Fibroblast of lung (primary cell): ENCODE data around the gene HOXD9. TPM values are rescaled to one million over a fixed set of nuclear protein-coding genes. Genes with fewer than 3 reads are reported as not detected.

Experiments
- DNase-seq, 2 donors: peaks; one replicate each; pipeline versions ENCODE4 v3.0.0 to v3.0.0-alpha.2; 2010; ENCODE audit warnings: low read depth in 2 of 2
- H2AFZ ChIP-seq: 2 replicates; pipeline ENCODE4 v1.5.1; 2012; ENCODE audit warnings: low read length, control low read depth, inconsistent platforms
- H3K27ac ChIP-seq: 2 replicates; pipeline ENCODE4 v1.5.1; 2011; ENCODE audit warnings: low read length, control low read depth; ENCODE audit not compliant: insufficient read depth
- H3K27me3 ChIP-seq: 2 replicates; pipeline ENCODE4 v1.5.1; 2011; ENCODE audit warnings: mild to moderate bottlenecking, low read length; ENCODE audit not compliant: control insufficient read depth, insufficient read depth
- H3K36me3 ChIP-seq: 2 replicates; pipeline ENCODE4 v1.5.1; 2011; ENCODE audit warnings: low read length; ENCODE audit not compliant: control insufficient read depth, insufficient read depth
- H3K4me1 ChIP-seq: 2 replicates; pipeline ENCODE4 v1.5.1; 2011; ENCODE audit warnings: low read length; ENCODE audit not compliant: control insufficient read depth, insufficient read depth; ENCODE audit errors: extremely low read depth
- H3K4me2 ChIP-seq: 2 replicates; pipeline ENCODE4 v1.5.1; 2011; ENCODE audit warnings: low read length, control low read depth; ENCODE audit not compliant: insufficient read depth; ENCODE audit errors: extremely low read depth
- H3K4me3 ChIP-seq, 4 experiments: fragments of 200-600 bp in 1 of 4; sonication (generic) in 1 of 4; replicated peaks in 1 of 4; 2 replicates each; pipeline ENCODE4 v1.5.1; 2011 to 2016; ENCODE audit warnings: low read length in 4 of 4, low read depth in 3 of 4, mild to moderate bottlenecking in 3 of 4, control low read depth in 2 of 4, inconsistent platforms in 1 of 4, mixed read lengths in 1 of 4; ENCODE audit not compliant: insufficient read depth in 1 of 4; ENCODE audit errors: control extremely low read depth in 1 of 4
- H3K79me2 ChIP-seq: 2 replicates; pipeline ENCODE4 v1.5.1; 2012; ENCODE audit warnings: mild to moderate bottlenecking, low read length, inconsistent platforms; ENCODE audit not compliant: control insufficient read depth, insufficient read depth
- H3K9ac ChIP-seq: 2 replicates; pipeline ENCODE4 v1.5.1; 2011; ENCODE audit warnings: mild to moderate bottlenecking, low read length, control low read depth; ENCODE audit not compliant: insufficient read depth
- H3K9me3 ChIP-seq: 2 replicates; pipeline ENCODE4 v1.5.1; 2012; ENCODE audit warnings: low read depth, low read length; ENCODE audit not compliant: control insufficient read depth, insufficient read depth
- H4K20me1 ChIP-seq: 2 replicates; pipeline ENCODE4 v1.5.1; 2011; ENCODE audit warnings: low read length; ENCODE audit not compliant: control insufficient read depth, insufficient read depth; ENCODE audit errors: extremely low read depth
- EZH2 ChIP-seq: IDR thresholded peaks from 2 replicates; pipeline ENCODE4 v1.5.1; 2012; ENCODE audit warnings: low read length, control low read depth, mild to moderate bottlenecking; ENCODE audit errors: missing control alignments
- polyA plus RNA-seq, 2 donors: library from polyadenylated mRNA; depleted of rRNA in 1 of 2; stranded (reverse) in 1 of 2; unstranded in 1 of 2; fragments of >200 nt; gene quantifications; 2 replicates each; pipeline ENCODE4 v1.2.1, GENCODE V29; 2011 to 2012; ENCODE audit warnings: missing spikeins in 1 of 2
- total RNA-seq: library from RNA; depleted of rRNA; stranded (reverse); fragments of >200 nt; gene quantifications from 2 replicates; pipeline ENCODE4 v1.2.1, GENCODE V29; 2014
- TF ChIP-seq, protein P1 (sequence below), 2 donors: IDR thresholded peaks in 1 of 2; conservative IDR thresholded peaks in 1 of 2; 1 replicate in 1 of 2; 2 replicates in 1 of 2; pipeline ENCODE4 v1.5.1; 2011 to 2012; ENCODE audit warnings: low read length in 2 of 2, control low read depth in 1 of 2, inconsistent platforms in 1 of 2, low read depth in 1 of 2, mild to moderate bottlenecking in 1 of 2

HOXD9 gene
- total and polyA plus RNA-seq, 2 donors (not counting 1 experiment from before 2014, with no cell fraction given) = not detected

DNA sequence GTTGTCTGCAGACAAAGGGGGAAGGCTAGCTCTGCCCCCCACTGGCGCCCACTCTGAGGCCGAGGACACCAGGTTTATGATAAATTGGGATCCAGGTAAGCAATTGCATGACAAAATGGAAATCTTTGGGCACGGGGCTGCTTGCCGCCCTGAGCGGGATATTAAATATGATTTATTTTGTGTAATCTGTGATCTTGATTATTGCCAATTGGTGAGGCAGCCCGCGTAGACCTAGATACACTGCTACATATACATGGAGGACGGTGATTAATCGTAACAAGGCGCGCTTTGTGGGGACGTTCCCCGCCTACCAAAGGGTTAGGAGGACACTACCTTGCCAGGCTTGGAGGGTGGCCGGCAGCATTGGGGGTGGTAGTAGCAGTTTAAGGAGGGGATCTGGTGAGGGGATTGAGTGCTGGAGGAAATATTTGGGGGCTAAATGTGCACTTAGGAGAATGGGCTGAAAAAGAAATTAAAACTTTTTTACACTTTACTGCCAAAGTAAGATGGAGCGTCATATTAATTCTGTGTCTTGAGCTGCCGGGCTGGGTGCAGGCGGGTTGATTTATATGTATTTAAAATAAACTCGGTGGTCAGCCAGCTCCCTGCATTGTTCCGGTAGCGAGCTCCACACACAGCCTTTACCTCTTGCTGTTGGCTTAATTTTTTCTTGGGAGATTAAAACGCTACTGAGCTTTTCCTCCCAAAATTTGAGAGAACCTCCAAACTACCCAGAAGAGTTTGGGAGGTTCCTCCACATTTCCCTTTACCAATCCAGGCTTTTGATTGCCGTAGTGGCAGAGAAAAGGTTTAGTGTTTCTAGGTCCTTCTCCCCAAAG lies 38.7 kb downstream of the HOXD9 start:
- no peak overlapping the region for H3K4me3 ChIP-seq
- no peaks in the 10 kb centered on the region for H3K4me1 ChIP-seq
- no peak overlapping the region for H3K4me2 ChIP-seq
- no peaks in the 10 kb centered on the region for H3K9me3 ChIP-seq
- no peak overlapping the region for H3K27ac ChIP-seq
- no peaks in the 10 kb centered on the region for H3K79me2 ChIP-seq
- H2AFZ ChIP-seq = no peak overlapping the region
- H3K9ac ChIP-seq = no peak overlapping the region
- DNase-seq = peak in 1 of 2 donors; percentile 69
- TF ChIP-seq, protein P1, sequence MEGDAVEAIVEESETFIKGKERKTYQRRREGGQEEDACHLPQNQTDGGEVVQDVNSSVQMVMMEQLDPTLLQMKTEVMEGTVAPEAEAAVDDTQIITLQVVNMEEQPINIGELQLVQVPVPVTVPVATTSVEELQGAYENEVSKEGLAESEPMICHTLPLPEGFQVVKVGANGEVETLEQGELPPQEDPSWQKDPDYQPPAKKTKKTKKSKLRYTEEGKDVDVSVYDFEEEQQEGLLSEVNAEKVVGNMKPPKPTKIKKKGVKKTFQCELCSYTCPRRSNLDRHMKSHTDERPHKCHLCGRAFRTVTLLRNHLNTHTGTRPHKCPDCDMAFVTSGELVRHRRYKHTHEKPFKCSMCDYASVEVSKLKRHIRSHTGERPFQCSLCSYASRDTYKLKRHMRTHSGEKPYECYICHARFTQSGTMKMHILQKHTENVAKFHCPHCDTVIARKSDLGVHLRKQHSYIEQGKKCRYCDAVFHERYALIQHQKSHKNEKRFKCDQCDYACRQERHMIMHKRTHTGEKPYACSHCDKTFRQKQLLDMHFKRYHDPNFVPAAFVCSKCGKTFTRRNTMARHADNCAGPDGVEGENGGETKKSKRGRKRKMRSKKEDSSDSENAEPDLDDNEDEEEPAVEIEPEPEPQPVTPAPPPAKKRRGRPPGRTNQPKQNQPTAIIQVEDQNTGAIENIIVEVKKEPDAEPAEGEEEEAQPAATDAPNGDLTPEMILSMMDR (conservative IDR thresholded peaks at IDR 0.05 in 1 of 2, IDR thresholded peaks at IDR 0.05 in 1 of 2; ENCODE audit: low read depth in 1 of 2, low read length in 2 of 2) = no peak
- TF ChIP-seq EZH2 = no peak
- H3K36me3 ChIP-seq = no peaks in the 10 kb centered on the region
- no peaks in the 10 kb centered on the region for H4K20me1 ChIP-seq
- peaks cover 86% of the 10 kb centered on the region for H3K27me3 ChIP-seq

DNA sequence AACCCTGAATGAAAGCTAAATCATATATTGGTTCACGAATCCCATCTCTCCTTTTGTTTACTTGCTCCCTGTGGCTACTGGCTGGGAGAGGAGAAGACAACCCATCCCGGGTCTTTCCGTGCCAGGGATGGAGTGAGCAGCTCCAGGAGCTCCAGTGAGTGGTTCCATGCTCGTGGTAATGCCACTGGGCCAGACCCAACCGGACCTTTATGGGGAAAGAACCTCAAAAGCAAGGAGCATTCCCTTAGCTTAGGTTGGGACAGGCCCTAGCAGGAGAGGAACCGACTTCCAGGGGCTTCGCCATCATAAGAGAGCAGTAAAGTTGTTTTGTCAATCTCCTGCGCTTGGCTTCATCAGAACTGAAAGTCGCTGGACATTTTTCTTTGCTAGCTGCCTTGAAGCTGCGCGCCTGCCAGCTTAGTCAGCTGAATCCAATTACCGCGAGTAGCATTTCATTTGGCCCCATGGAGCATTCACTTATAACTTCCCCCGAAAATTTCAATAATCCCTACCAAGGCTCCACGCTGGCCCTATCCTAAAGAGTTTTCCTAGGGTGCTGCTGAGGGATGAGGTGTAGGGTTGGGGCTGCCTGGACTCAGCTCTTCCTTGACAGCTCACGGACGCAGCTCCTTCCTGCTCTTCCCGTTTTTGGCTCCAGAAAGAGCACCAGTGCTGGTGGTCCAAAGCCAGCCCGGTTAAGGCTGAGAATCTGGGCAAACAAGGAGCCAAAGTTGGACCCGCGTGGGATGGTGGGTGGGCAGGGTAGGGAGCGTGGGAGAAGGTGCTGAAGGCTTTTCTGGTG lies 39.5 kb downstream of the HOXD9 start:
- Histone ChIP-seq H3K4me3 (peak overlapping the region in 1 of 4 experiments; percentile 25), H3K79me2 (no peaks in the 10 kb centered on the region), H4K20me1 (no peaks in the 10 kb centered on the region), H3K9me3 (no peaks in the 10 kb centered on the region), H3K4me1 (no peaks in the 10 kb centered on the region), H3K4me2 (no peak overlapping the region), H3K36me3 (no peaks in the 10 kb centered on the region), H3K9ac (no peak overlapping the region), H2AFZ (no peak overlapping the region), H3K27me3 (peaks cover 80% of the 10 kb centered on the region), H3K27ac (no peak overlapping the region)
- TF ChIP-seq, protein P1 (conservative IDR thresholded peaks at IDR 0.05 in 1 of 2, IDR thresholded peaks at IDR 0.05 in 1 of 2; ENCODE audit: low read depth in 1 of 2, low read length in 2 of 2) = no peak
- TF ChIP-seq EZH2 = no peak
- DNase-seq = peak in 1 of 2 donors; percentile 90

DNA sequence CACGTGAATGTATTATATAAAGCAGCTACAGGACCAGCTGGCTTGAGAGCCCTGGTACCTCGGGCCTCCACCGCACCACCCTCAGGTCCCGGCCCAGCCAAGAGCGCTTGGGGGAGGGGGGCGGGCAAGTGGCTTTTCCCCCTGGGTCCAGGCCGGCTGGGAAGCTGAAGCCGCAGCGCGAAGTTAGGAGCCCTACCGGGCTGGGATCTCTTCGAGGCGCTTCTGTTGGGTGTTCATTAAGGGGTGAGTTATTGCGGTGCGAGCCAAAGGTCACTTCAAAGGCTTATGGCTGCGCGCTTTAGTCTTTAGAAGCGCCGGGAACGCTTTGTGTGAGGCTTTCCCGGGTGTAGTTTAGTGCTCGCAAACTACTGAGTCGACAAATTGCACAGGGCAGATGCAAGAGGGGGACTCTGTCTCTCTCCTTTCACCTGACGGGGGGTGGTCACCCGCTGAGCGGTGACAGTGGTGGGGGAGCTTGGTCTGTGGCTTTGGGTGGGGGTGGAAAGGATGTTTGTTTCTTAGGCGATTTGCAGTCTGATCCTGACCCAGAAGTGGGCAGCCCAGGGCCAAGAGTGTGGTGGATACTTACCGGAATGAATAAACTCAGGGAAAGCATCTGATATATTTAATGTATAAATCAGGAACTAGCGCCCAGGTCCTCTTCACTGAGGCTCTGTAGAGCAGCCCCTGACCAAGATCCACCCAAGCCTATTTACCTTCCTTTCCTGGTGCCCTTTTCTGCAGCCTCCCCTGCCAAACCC lies 40.6 kb downstream of the HOXD9 start:
- TF ChIP-seq, protein P1 (conservative IDR thresholded peaks at IDR 0.05 in 1 of 2, IDR thresholded peaks at IDR 0.05 in 1 of 2; ENCODE audit: low read depth in 1 of 2, low read length in 2 of 2) = no peak
- TF ChIP-seq EZH2 = no peak
- Histone ChIP-seq H3K27me3 (peaks cover 75% of the 10 kb centered on the region), H3K4me1 (no peaks in the 10 kb centered on the region), H2AFZ (no peak overlapping the region), H3K36me3 (no peaks in the 10 kb centered on the region), H3K4me2 (no peak overlapping the region), H3K27ac (no peak overlapping the region), H3K9ac (no peak overlapping the region), H3K4me3 (no peak overlapping the region), H3K9me3 (no peaks in the 10 kb centered on the region), H4K20me1 (no peaks in the 10 kb centered on the region), H3K79me2 (no peaks in the 10 kb centered on the region)
- DNase-seq = peak in 1 of 2 donors; percentile 70
